ENCODE results near the gene MOBP.

Gene MOBP

GRCh38 chr3:39491733-39492350 is 24.4 kb downstream of the MOBP start:
- no peak for DNase-seq (ENCODE audit: extremely low spot score)
- CTCF ChIA-PET = no interaction called here
- POLR2A ChIA-PET = no interaction called here
- no peak for TF ChIP-seq SUZ12 (IDR thresholded peaks at IDR 0.05)
- no peak for TF ChIP-seq BHLHE40 (IDR thresholded peaks at IDR 0.05; ENCODE audit: borderline replicate concordance)
- TF ChIP-seq ELF4 (IDR thresholded peaks at IDR 0.05) = no peak
- TF ChIP-seq PKNOX1 (IDR thresholded peaks at IDR 0.05) = no peak
- no peak for TF ChIP-seq FOXA1 (IDR thresholded peaks at IDR 0.05)
- no peak for TF ChIP-seq FOXM1 (IDR thresholded peaks at IDR 0.05; ENCODE audit: borderline replicate concordance)
- no peak for TF ChIP-seq ARNT (IDR thresholded peaks at IDR 0.05)
- no peak for TF ChIP-seq LEF1 (IDR thresholded peaks at IDR 0.05; ENCODE audit: borderline replicate concordance)
- no peak for TF ChIP-seq NFRKB (IDR thresholded peaks at IDR 0.05)
- TF ChIP-seq L3MBTL2 (conservative IDR thresholded peaks at IDR 0.05) = no peak
- no peak for TF ChIP-seq TARDBP (IDR thresholded peaks at IDR 0.05)
- no peak for TF ChIP-seq CTBP1 (IDR thresholded peaks at IDR 0.05; ENCODE audit: borderline replicate concordance)
- no peak for TF ChIP-seq FOXK2 (IDR thresholded peaks at IDR 0.05)
- TF ChIP-seq HDGF (IDR thresholded peaks at IDR 0.05; ENCODE audit: borderline replicate concordance) = no peak
- TF ChIP-seq SP1 (IDR thresholded peaks at IDR 0.05) = no peak
- TF ChIP-seq ZNF384 (IDR thresholded peaks at IDR 0.05) = no peak

GRCh38 chr3:39494781-39495180 is 27.3 kb downstream of the MOBP start:
- TF ChIP-seq L3MBTL2 (conservative IDR thresholded peaks at IDR 0.05) (no peak), FOXK2 (IDR thresholded peaks at IDR 0.05) (no peak), ARNT (IDR thresholded peaks at IDR 0.05) (no peak), ZNF384 (IDR thresholded peaks at IDR 0.05) (no peak), BHLHE40 (IDR thresholded peaks at IDR 0.05; ENCODE audit: borderline replicate concordance) (no peak), SUZ12 (IDR thresholded peaks at IDR 0.05) (no peak)
- POLR2A ChIA-PET = no interaction called here
- CTCF ChIA-PET = no interaction called here
- no peak for DNase-seq (ENCODE audit: extremely low spot score)

- TF ChIP-seq NFRKB (IDR thresholded peaks at IDR 0.05) (no peak), CTBP1 (IDR thresholded peaks at IDR 0.05; ENCODE audit: borderline replicate concordance) (no peak), ZNF384 (IDR thresholded peaks at IDR 0.05) (no peak), SP1 (IDR thresholded peaks at IDR 0.05) (no peak)
- ChIA-PET CTCF (interaction anchor here (1.6 to 2.2 kb wide), 3 partner anchors 49 to 84 kb away, joined by 4 to 30 read pairs (median 6); no protein-coding TSS in a partner anchor), POLR2A (no interaction called here)
- no peak for DNase-seq (ENCODE audit: extremely low spot score)
These were observed 30.3 kb downstream of the MOBP start for GRCh38 chr3:39497753-39498152.

GRCh38 chr3:39499651-39500273 is 32.3 kb downstream of the MOBP start:
- no peak for DNase-seq (ENCODE audit: extremely low spot score)

GRCh38 chr3:39501059-39501458 is 33.6 kb downstream of the MOBP start:
- CTCF ChIA-PET = no interaction called here
- POLR2A ChIA-PET = no interaction called here

More at GRCh38 chr3:39499651-39500273, 32.3 kb downstream of the MOBP start:
- CTCF ChIA-PET = interaction anchor here (1.4 to 2.2 kb wide), 3 partner anchors 51 to 86 kb away, joined by 4 to 30 read pairs (median 6); no protein-coding TSS in a partner anchor
- TF ChIP-seq CTBP1 (IDR thresholded peaks at IDR 0.05; ENCODE audit: borderline replicate concordance) (no peak), ZNF384 (IDR thresholded peaks at IDR 0.05) (no peak), NFRKB (IDR thresholded peaks at IDR 0.05) (no peak), HDGF (IDR thresholded peaks at IDR 0.05; ENCODE audit: borderline replicate concordance) (no peak), FOXA1 (IDR thresholded peaks at IDR 0.05) (no peak), BHLHE40 (IDR thresholded peaks at IDR 0.05; ENCODE audit: borderline replicate concordance) (no peak), TARDBP (IDR thresholded peaks at IDR 0.05) (no peak), SUZ12 (IDR thresholded peaks at IDR 0.05) (no peak), FOXM1 (IDR thresholded peaks at IDR 0.05; ENCODE audit: borderline replicate concordance) (no peak), ELF4 (IDR thresholded peaks at IDR 0.05) (no peak), L3MBTL2 (conservative IDR thresholded peaks at IDR 0.05) (no peak)
- POLR2A ChIA-PET = no interaction called here

GRCh38 chr3:39501968-39502837 is 34.7 kb downstream of the MOBP start:
- POLR2A ChIA-PET = no interaction called here
- no peak for DNase-seq (ENCODE audit: extremely low spot score)

More at GRCh38 chr3:39501059-39501458, 33.6 kb downstream of the MOBP start:
- no peak for TF ChIP-seq FOXK2 (IDR thresholded peaks at IDR 0.05)
- no peak for TF ChIP-seq BHLHE40 (IDR thresholded peaks at IDR 0.05; ENCODE audit: borderline replicate concordance)
- no peak for TF ChIP-seq FOXM1 (IDR thresholded peaks at IDR 0.05; ENCODE audit: borderline replicate concordance)
- TF ChIP-seq TARDBP (IDR thresholded peaks at IDR 0.05) = no peak
- no peak for TF ChIP-seq FOXA1 (IDR thresholded peaks at IDR 0.05)
- no peak for TF ChIP-seq ELF4 (IDR thresholded peaks at IDR 0.05)
- TF ChIP-seq SUZ12 (IDR thresholded peaks at IDR 0.05) = no peak
- no peak for TF ChIP-seq ARNT (IDR thresholded peaks at IDR 0.05)
- DNase-seq (ENCODE audit: extremely low spot score) = no peak

More at GRCh38 chr3:39501968-39502837, 34.7 kb downstream of the MOBP start:
- no peak for TF ChIP-seq BHLHE40 (IDR thresholded peaks at IDR 0.05; ENCODE audit: borderline replicate concordance)
- no peak for TF ChIP-seq FOXK2 (IDR thresholded peaks at IDR 0.05)
- no peak for TF ChIP-seq FOXM1 (IDR thresholded peaks at IDR 0.05; ENCODE audit: borderline replicate concordance)
- TF ChIP-seq SUZ12 (IDR thresholded peaks at IDR 0.05) = no peak
- TF ChIP-seq CTBP1 (IDR thresholded peaks at IDR 0.05; ENCODE audit: borderline replicate concordance) = no peak
- TF ChIP-seq TARDBP (IDR thresholded peaks at IDR 0.05) = no peak
- TF ChIP-seq HDGF (IDR thresholded peaks at IDR 0.05; ENCODE audit: borderline replicate concordance) = no peak
- TF ChIP-seq ELF4 (IDR thresholded peaks at IDR 0.05) = no peak
- TF ChIP-seq L3MBTL2 (conservative IDR thresholded peaks at IDR 0.05) = no peak
- TF ChIP-seq NFRKB (IDR thresholded peaks at IDR 0.05) = no peak
- no peak for TF ChIP-seq SP1 (IDR thresholded peaks at IDR 0.05)
- TF ChIP-seq FOXA1 (IDR thresholded peaks at IDR 0.05) = no peak
- no peak for TF ChIP-seq PKNOX1 (IDR thresholded peaks at IDR 0.05)
- no peak for TF ChIP-seq LEF1 (IDR thresholded peaks at IDR 0.05; ENCODE audit: borderline replicate concordance)
- TF ChIP-seq ARNT (IDR thresholded peaks at IDR 0.05) = no peak
- no peak for TF ChIP-seq ZNF384 (IDR thresholded peaks at IDR 0.05)
- CTCF ChIA-PET = no interaction called here
